SK-N-SH (cell line): ENCODE data around the gene ERICH6. TPM values are rescaled to one million over a fixed set of nuclear protein-coding genes. Genes with fewer than 3 reads are reported as not detected.

Experiments used
- CTCF ChIA-PET: fragments of 300-600, 350-600 bp; formaldehyde crosslinking; extraction: SDS; loops from one replicate; lab custom pipeline; 2021; lab: Yijun Ruan, JAX
- POLR2A ChIA-PET: fragments of 350-600 bp; sonication (Branson Sonifier 250); formaldehyde crosslinking; extraction: SDS; loops from one replicate; lab custom pipeline; 2020; ENCODE audit warnings: antibody characterized with exemption, inconsistent platforms; lab: Yijun Ruan, JAX
- DNase-seq: peaks from one replicate; pipeline ENCODE4 v3.0.0; 2012
- H2AFZ ChIP-seq: fragments of 200-600 bp; sonication (generic); 2 replicates; pipeline ENCODE4 v1.8.1; 2016; ENCODE audit warnings: antibody characterized with exemption, mild to moderate bottlenecking, low read depth
- H3F3A ChIP-seq: fragments of 200-600 bp; sonication (generic); replicated peaks from 2 replicates; pipeline ENCODE3; 2016; ENCODE audit warnings: antibody characterized with exemption, mild to moderate bottlenecking; ENCODE audit not compliant: insufficient read depth
- H3K27ac ChIP-seq, 2 experiments: fragments of 200-500 bp in 1 of 2; fragments of 200-600 bp in 1 of 2; sonication (Bioruptor generic) in 1 of 2; sonication (generic), shearing (Covaris generic) in 1 of 2; 2 replicates each; pipeline versions ENCODE4 v1.5.1 to v1.6.1; 2014 to 2016; ENCODE audit warnings: low read depth in 2 of 2, inconsistent platforms in 1 of 2, low read length in 1 of 2, mild to moderate bottlenecking in 1 of 2, mixed read lengths in 1 of 2
- H3K27me3 ChIP-seq: fragments of 200-600 bp; sonication (generic), shearing (Covaris generic); 2 replicates; pipeline ENCODE4 v1.6.1; 2016; ENCODE audit warnings: mixed run types; ENCODE audit not compliant: insufficient read depth
- H3K36me3 ChIP-seq, 2 experiments: fragments of 200-500 bp in 1 of 2; fragments of 200-600 bp in 1 of 2; sonication (Bioruptor generic) in 1 of 2; sonication (generic) in 1 of 2; replicated peaks in 1 of 2; 2 replicates each; pipeline versions ENCODE3 to v1.5.1; 2014 to 2016; ENCODE audit warnings: low read length in 1 of 2, mild to moderate bottlenecking in 1 of 2; ENCODE audit not compliant: insufficient read depth in 2 of 2, control insufficient read depth in 1 of 2
- H3K4me1 ChIP-seq, 2 experiments: fragments of 200-500 bp in 1 of 2; fragments of 200-600 bp in 1 of 2; sonication (Bioruptor generic) in 1 of 2; sonication (generic), shearing (Covaris generic) in 1 of 2; 2 replicates each; pipeline versions ENCODE4 v1.5.1 to v1.6.1; 2014 to 2016; ENCODE audit warnings: low read depth in 1 of 2, low read length in 1 of 2, mixed run types in 1 of 2; ENCODE audit not compliant: insufficient read depth in 2 of 2, control insufficient read depth in 1 of 2
- H3K4me2 ChIP-seq: fragments of 200-600 bp; sonication (generic), shearing (Covaris generic); 2 replicates; pipeline ENCODE4 v1.6.1; 2017; ENCODE audit warnings: mixed run types
- H3K4me3 ChIP-seq, 2 experiments: fragments of 200-500 bp in 1 of 2; fragments of 200-600 bp in 1 of 2; sonication (Bioruptor generic) in 1 of 2; sonication (generic), shearing (Covaris generic) in 1 of 2; 2 replicates each; pipeline versions ENCODE4 v1.5.1 to v1.8.1; 2014 to 2016; ENCODE audit warnings: low read depth in 2 of 2, inconsistent platforms in 1 of 2, low read length in 1 of 2, mild to moderate bottlenecking in 1 of 2, mixed read lengths in 1 of 2, moderate library complexity in 1 of 2
- H3K79me2 ChIP-seq: fragments of 200-600 bp; sonication (generic); 2 replicates; pipeline ENCODE4 v1.8.1; 2017; ENCODE audit warnings: mild to moderate bottlenecking; ENCODE audit not compliant: insufficient read depth
- H3K9ac ChIP-seq: fragments of 200-600 bp; sonication (generic); 2 replicates; pipeline ENCODE4 v1.6.1; 2017; ENCODE audit warnings: mixed run types
- H3K9me2 ChIP-seq: fragments of 200-600 bp; sonication (generic); 2 replicates; pipeline ENCODE4 v1.6.1; 2017; ENCODE audit warnings: mixed run types
- H3K9me3 ChIP-seq: fragments of 200-600 bp; sonication (generic); 2 replicates; pipeline ENCODE4 v1.6.1; 2017; ENCODE audit warnings: mixed run types, mild to moderate bottlenecking, moderate library complexity
- H4K20me1 ChIP-seq: fragments of 200-600 bp; sonication (generic); 2 replicates; pipeline ENCODE4 v1.6.1; 2017; ENCODE audit warnings: mild to moderate bottlenecking, mixed run types; ENCODE audit not compliant: insufficient read depth
- CHD2 ChIP-seq: fragments of 150-350 bp; IDR thresholded peaks from 2 replicates; pipeline ENCODE4 v1.6.1; 2018; ENCODE audit warnings: low read length; ENCODE audit not compliant: partially characterized antibody
- ELF1 ChIP-seq: IDR thresholded peaks from 2 replicates; pipeline ENCODE4 v1.4.0; 2012
- FOXJ3 ChIP-seq: sonication (generic); formaldehyde crosslinking; IDR thresholded peaks from 2 replicates; pipeline ENCODE4 v1.5.1; 2020; ENCODE audit warnings: mild to moderate bottlenecking, missing genetic modification reagents
- FOXM1 ChIP-seq: IDR thresholded peaks from 2 replicates; pipeline ENCODE4 v1.4.0; 2012; ENCODE audit warnings: low read depth, mild to moderate bottlenecking
- GATA2 ChIP-seq: sonication (generic); formaldehyde crosslinking; IDR thresholded peaks from 2 replicates; pipeline ENCODE4 v1.5.0; 2020; ENCODE audit warnings: mild to moderate bottlenecking, missing genetic modification reagents
- MXI1 ChIP-seq: IDR thresholded peaks from 2 replicates; pipeline ENCODE4 v1.6.1; 2012; ENCODE audit warnings: mild to moderate bottlenecking, low read depth, low read length, improper control_type of control experiment
- NFIC ChIP-seq: IDR thresholded peaks from 2 replicates; pipeline ENCODE4 v1.4.0; 2012; ENCODE audit warnings: borderline replicate concordance
- NRF1 ChIP-seq: IDR thresholded peaks from 2 replicates; pipeline ENCODE4 v1.6.1; 2012; ENCODE audit warnings: low read depth, mild to moderate bottlenecking, low read length
- RCOR1 ChIP-seq: fragments of 150-350 bp; IDR thresholded peaks from 2 replicates; pipeline ENCODE4 v1.6.1; 2017; ENCODE audit warnings: antibody characterized with exemption, low read length
- TCF12 ChIP-seq: IDR thresholded peaks from 2 replicates; pipeline ENCODE4 v1.4.0; 2012
- TEAD4 ChIP-seq: IDR thresholded peaks from 2 replicates; pipeline ENCODE4 v1.4.0; 2012; ENCODE audit warnings: mild to moderate bottlenecking, borderline replicate concordance; ENCODE audit not compliant: insufficient read depth
- YY1 ChIP-seq: IDR thresholded peaks from 2 replicates; pipeline ENCODE4 v1.4.0; 2012; ENCODE audit warnings: low read depth, mild to moderate bottlenecking
- WGBS: methylation state at CpG from one replicate; pipeline ENCODE4 v1.1.6; 2017; ENCODE audit warnings: low lambda C conversion rate; 5-methylcytosine and 5-hydroxymethylcytosine counted together
- polyA plus RNA-seq, 3 experiments: library from polyadenylated mRNA; depleted of rRNA; stranded (reverse); fragments of >200 nt; gene quantifications; 2 replicates each; pipeline ENCODE4 v1.2.3, GENCODE V29; 2012
- TF ChIP-seq, protein P1 (sequence below): fragments of 150-350 bp; IDR thresholded peaks from 2 replicates; pipeline ENCODE4 v1.6.1; 2016; ENCODE audit warnings: mild to moderate bottlenecking, low read depth, low read length
- TF ChIP-seq, protein P2 (sequence below): IDR thresholded peaks from 2 replicates; pipeline ENCODE4 v1.4.0; 2012; ENCODE audit warnings: low read depth, borderline replicate concordance
- TF ChIP-seq, protein P3 (sequence below): IDR thresholded peaks from 2 replicates; pipeline ENCODE4 v1.4.0; 2012; ENCODE audit warnings: low read depth, borderline replicate concordance

Gene ERICH6
- polyA plus RNA-seq, 1 of the 3 experiments (the other 2 are of a cell fraction), result 0.08 TPM

DNA sequence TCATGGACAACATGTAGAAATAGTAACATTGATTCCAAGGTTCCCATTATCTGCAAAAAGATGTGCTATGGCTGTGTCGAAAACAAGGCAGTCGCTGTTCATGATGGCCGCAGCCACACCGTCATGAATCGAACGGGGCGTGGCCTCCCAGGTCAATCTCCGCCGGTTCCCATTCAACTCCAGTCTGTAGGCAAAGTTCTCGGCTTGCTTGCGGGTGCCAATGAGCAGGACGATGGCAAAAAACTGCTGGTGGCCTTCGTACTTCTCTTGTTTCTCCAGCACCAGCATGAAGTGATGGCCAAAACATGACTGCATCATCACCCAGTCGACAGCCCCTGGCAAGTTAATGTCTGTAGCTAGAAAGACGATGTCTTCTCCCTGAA lies 38.4 kb upstream of the ERICH6 start:
- Histone ChIP-seq H2AFZ (no peak overlapping the region), H3K9me2 (no peaks in the 10 kb centered on the region), H4K20me1 (peaks cover 32% of the 10 kb centered on the region), H3K9me3 (no peaks in the 10 kb centered on the region), H3K36me3 (peaks cover 9 to 17% of the 10 kb centered on the region in 2 experiments), H3K27ac (no peak overlapping the region), H3K27me3 (no peaks in the 10 kb centered on the region), H3K9ac (no peak overlapping the region), H3K4me1 (peaks cover 3 to 43% of the 10 kb centered on the region in 2 experiments; a peak in 3 of 4 replicates), H3F3A (no peaks in the 10 kb centered on the region), H3K79me2 (peaks cover 54% of the 10 kb centered on the region), H3K4me2 (no peak overlapping the region), H3K4me3 (no peak overlapping the region)
- 95% methylated on average over 13 of the region's 15 CpGs for WGBS
- ChIA-PET POLR2A (no interaction called here), CTCF (interaction anchor here (2.0 kb wide), 1 partner anchor 20 kb away, joined by 10 read pairs; no protein-coding TSS in a partner anchor)
- DNase-seq, result no peak
- TF ChIP-seq TCF12 (no peak), RCOR1 (no peak), NFIC (no peak), CHD2 (no peak), NRF1 (no peak), YY1 (no peak), ELF1 (no peak), MXI1 (no peak), FOXM1 (no peak), GATA2 (CRISPR knock-in tag) (no peak), TEAD4 (no peak)
- TF ChIP-seq, protein P1, sequence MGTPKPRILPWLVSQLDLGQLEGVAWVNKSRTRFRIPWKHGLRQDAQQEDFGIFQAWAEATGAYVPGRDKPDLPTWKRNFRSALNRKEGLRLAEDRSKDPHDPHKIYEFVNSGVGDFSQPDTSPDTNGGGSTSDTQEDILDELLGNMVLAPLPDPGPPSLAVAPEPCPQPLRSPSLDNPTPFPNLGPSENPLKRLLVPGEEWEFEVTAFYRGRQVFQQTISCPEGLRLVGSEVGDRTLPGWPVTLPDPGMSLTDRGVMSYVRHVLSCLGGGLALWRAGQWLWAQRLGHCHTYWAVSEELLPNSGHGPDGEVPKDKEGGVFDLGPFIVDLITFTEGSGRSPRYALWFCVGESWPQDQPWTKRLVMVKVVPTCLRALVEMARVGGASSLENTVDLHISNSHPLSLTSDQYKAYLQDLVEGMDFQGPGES, result no peak
- TF ChIP-seq, protein P2, sequence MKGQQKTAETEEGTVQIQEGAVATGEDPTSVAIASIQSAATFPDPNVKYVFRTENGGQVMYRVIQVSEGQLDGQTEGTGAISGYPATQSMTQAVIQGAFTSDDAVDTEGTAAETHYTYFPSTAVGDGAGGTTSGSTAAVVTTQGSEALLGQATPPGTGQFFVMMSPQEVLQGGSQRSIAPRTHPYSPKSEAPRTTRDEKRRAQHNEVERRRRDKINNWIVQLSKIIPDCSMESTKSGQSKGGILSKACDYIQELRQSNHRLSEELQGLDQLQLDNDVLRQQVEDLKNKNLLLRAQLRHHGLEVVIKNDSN, result no peak
- TF ChIP-seq, protein P3, sequence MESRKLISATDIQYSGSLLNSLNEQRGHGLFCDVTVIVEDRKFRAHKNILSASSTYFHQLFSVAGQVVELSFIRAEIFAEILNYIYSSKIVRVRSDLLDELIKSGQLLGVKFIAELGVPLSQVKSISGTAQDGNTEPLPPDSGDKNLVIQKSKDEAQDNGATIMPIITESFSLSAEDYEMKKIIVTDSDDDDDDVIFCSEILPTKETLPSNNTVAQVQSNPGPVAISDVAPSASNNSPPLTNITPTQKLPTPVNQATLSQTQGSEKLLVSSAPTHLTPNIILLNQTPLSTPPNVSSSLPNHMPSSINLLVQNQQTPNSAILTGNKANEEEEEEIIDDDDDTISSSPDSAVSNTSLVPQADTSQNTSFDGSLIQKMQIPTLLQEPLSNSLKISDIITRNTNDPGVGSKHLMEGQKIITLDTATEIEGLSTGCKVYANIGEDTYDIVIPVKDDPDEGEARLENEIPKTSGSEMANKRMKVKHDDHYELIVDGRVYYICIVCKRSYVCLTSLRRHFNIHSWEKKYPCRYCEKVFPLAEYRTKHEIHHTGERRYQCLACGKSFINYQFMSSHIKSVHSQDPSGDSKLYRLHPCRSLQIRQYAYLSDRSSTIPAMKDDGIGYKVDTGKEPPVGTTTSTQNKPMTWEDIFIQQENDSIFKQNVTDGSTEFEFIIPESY, result no peak

DNA sequence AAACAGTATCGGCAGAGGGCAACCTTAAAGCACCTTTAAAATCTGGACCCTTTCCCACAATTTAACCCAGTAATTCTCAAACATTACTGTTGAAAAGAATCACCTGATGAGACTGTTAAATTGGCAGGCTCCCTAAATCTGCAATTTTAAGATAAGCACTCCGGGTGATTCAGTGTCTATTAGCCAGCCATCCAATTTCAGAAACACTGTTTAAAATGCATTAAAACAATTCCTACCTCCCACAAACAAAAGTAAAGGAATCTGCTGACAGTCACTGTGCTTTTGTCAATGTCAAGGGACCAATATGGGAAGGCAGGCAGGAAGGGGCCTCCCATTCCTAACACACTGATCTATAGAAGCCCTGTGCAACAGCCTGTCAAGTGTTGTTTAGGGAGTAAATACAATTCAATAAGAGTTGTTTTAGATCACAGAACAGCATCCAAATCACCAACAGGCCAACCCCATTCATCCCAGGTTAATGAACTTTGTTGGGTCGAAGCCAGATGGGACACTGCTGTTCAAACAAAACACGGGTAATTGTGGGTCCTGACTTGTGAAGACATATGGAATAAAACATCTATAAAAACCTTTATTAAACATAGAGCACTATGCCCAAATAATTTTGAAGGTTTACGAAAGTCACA lies 37.9 kb upstream of the ERICH6 start:
- Histone ChIP-seq H4K20me1 (peaks cover 32% of the 10 kb centered on the region), H2AFZ (no peak overlapping the region), H3K4me1 (peaks cover 3 to 43% of the 10 kb centered on the region in 2 experiments; a peak in 3 of 4 replicates), H3K27ac (no peak overlapping the region), H3K4me3 (no peak overlapping the region)
- CTCF ChIA-PET, result no interaction called here
- TF ChIP-seq, protein P3, result no peak
- no peak for TF ChIP-seq FOXJ3 (CRISPR knock-in tag)
- TF ChIP-seq ELF1, result no peak
- TF ChIP-seq, all 33 proteins: peak for 0
- no peaks in the 10 kb centered on the region for H3K27me3 ChIP-seq
- POLR2A ChIA-PET, result interaction anchor here (0.7 kb wide), 1 partner anchor 22 kb away, joined by 3 read pairs; the partner anchor contains the start of gene SIAH2
- 84% methylated on average over 5 of the region's 5 CpGs for WGBS
- no peaks in the 10 kb centered on the region for H3K9me3 ChIP-seq
- H3K9me2 ChIP-seq, result no peaks in the 10 kb centered on the region
- no peak for DNase-seq
- H3K36me3 ChIP-seq, result peaks cover 9 to 17% of the 10 kb centered on the region in 2 experiments
- H3K9ac ChIP-seq, result no peak overlapping the region
- H3K79me2 ChIP-seq, result peaks cover 49% of the 10 kb centered on the region
- no peaks in the 10 kb centered on the region for H3F3A ChIP-seq
- no peak overlapping the region for H3K4me2 ChIP-seq
